MV-4-11 (cell line): ENCODE results near the gene WDSUB1.
A peak's percentile ranks its signal among the peaks of the same experiment; 100 is the strongest.

Experiments
- DNase-seq: peaks from one replicate; lab custom pipeline; 2025; lab: John Stamatoyannopoulos, UW

The WDSUB1 gene

GRCh38 chr2:159195697-159196096 is 90.8 kb downstream of the WDSUB1 start:
- no peak for DNase-seq

GRCh38 chr2:159194241-159194640 is 92.3 kb downstream of the WDSUB1 start:
- DNase-seq, result no peak

GRCh38 chr2:159193791-159194190 is 92.7 kb downstream of the WDSUB1 start:
- peak; percentile 4 for DNase-seq

GRCh38 chr2:159192371-159192918 is 94.1 kb downstream of the WDSUB1 start:
- DNase-seq, result no peak

- DNase-seq, result no peak
These were observed 98.1 kb downstream of the WDSUB1 start for GRCh38 chr2:159188449-159188848.

- no peak for DNase-seq
These were observed 99.4 kb downstream of the WDSUB1 start for GRCh38 chr2:159187106-159187505.

DNA sequence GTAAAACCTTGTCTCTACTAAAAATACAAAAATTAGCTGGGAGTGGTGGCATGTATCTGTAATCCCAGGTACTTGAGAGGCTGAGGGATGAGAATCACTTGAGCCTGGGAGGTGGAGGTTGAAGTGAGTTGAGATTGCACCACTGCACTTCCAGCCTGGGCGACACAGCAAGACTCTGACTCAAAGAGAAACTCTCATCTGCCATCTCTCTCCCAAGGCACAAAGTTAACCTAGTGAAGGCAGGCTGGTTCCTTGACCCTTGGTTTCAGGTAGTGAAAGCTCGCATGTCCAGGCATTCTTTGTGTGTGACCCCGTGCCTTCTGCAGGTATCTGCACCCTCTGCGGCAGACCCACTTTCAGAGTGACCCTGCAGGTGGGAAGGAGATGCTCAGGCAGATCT is 100.0 kb downstream of the WDSUB1 start:
- DNase-seq, result no peak
